GM20000 (cell line): ENCODE data around the gene SQSTM1.

ENCODE experiments used
- DNase-seq: peaks from one replicate; pipeline ENCODE4 v3.0.0; 2012; ENCODE audit warnings: low spot score
- CTCF ChIP-seq: IDR thresholded peaks from 2 replicates; pipeline ENCODE4 v1.5.1; 2012; ENCODE audit warnings: mild to moderate bottlenecking, control low read depth; ENCODE audit errors: extremely low read depth, missing control alignments

Gene SQSTM1

DNA sequence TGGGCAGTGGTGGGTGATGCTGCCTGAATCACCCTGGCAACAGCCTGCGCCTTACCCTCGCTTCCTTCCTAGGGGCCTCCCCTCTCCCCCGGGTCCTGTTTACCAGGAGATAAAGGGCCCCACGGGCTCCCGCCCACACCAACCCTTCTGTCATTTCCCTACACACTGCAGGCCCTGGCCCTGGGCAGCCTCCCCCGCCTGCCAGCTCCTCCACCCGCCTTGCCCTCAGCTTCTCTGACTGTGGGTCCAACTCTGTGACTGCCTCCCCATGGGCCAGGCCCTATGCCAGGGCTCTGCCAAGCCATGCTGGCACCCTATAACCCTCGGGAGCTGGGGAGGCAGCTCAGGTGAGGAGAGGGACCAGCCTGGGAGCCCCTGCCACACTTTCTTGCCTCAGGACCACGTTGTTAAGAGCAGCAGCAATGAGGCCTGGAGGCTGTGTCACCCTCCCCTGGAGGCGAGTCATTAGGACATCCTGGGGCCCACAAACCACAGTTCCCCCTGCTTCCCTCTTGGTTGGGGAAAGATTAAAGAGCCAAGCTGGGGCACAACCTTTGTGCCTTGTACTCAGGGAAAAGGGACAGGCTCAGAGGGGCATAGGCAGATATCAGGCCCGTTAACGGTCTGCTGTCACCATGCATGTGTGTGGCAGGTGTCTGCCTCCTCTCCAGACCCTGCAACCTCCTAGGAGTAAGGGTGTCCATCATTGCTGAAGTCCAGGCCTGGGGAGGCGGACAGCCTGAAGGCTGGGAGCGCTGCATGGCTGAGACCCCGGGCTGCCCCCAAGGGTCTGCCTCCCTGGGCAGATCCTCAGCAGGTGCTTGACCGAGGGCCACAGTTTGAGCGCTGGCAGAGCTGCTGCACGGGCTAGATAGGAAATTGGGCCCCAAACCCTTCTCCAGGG lies 16.8 kb upstream of the SQSTM1 start:
- no peak for TF ChIP-seq CTCF
- DNase-seq: peak; percentile 55

DNA sequence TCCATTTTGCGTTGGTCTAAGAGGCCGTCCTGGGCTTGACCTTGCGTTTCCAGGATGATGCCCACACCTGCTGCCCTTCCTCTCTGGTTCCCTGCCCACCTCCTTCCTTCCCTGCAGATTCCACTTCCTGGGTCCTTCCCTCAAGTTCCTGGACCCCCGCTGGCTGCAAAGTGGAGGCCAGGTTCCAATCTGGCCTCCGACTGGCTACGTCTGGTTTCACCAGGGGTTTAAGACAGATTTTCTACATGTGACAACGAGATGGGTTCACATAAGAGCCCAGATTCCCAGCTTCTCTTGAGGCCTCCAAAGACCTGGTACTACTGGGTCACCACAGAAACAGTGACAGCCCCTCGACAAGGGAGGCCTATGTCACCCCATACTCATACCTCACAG lies 16.2 kb upstream of the SQSTM1 start:
- no peak for TF ChIP-seq CTCF
- DNase-seq: no peak

GRCh38 chr5:179805070-179805528 lies 15.6 kb upstream of the SQSTM1 start:
- peak; percentile 33 for DNase-seq
- no peak for TF ChIP-seq CTCF

- TF ChIP-seq CTCF: no peak
- peak; percentile 88 for DNase-seq
Observed at GRCh38 chr5:179805529-179806249, 15.0 kb upstream of the SQSTM1 start.

DNA sequence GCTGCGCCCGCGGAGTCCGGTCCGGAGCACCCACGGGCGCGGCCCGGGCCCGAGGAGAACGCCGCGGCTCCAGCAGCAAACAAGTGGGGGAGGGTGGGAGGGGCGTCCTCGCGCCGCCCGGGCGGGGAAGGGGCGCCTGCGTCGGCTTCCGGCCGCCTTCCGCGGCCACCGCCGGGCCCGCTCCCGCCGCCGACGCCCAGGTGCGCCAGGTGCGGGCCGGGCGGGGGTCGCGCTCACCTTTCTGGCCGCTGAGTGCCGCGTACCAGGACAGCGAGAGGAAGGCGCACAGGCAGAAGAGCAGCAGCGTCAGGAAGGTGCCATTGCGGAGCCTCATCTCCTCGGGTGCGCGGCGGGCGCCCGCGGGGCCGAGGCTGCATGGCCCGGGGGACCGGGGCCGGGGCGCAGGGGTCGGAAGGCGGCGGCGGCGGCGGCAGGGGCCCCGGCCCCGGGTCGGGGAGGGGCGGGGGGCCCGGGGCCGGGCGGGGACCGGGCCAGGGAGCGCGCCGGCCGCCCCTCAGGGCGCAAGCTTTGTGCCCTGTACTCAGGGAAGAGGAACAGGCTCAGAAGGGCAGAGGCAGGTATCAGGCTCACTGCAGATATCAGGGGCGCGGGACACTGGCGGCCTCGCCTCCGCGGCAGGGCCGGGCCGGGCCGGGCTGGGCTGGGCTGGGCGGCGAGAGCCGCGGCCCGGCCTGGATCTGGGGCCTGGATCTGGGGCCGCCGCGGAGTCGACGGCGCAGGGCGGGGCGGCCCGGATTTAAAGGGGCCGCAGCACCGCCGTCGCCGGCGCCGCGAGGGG lies 14.3 kb upstream of the SQSTM1 start, which contains the start of gene MGAT4B:
Gene MGAT4B, minus strand, starts transcription at position 617 of the 799 bp plus-strand sequence. Its CDS starts 283 bp downstream, at position 334.
- DNase-seq: peak; percentile 96
- TF ChIP-seq CTCF: no peak

DNA sequence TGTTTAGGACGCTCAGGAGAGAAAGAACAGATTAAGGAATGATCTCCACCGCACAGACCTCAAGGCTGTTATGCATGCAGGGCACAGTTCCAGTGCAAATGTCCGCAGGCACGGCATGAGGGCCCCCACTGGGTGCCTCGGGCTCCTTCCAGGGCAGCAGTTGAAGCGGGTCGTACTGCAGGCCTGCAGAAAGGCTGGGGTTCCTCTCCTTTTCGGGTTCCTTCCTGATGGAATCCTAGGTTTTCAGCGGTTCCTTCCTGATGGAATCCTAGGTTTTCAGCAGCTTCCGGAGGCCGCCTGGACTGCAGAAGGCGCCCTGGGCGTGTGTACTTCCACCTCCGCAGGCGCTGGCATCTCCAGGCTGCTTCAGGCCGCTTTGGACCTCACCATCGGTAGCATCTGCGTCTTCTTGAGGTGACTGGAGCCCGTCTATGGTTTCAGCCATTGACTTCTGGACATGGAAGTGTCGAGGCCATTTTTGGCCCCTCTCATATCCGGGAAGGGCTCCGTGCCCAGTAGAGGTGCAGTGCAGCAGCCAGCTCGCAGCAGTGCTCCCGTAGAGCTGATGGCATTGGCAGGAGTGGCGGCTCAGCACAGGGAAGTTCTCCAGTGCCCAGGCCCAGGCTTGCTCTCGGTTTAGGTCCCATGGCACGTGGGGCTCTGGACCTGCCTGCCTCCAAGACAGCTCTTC lies 8.4 kb upstream of the SQSTM1 start:
- DNase-seq: no peak
- no peak for TF ChIP-seq CTCF
